ENCODE data around the gene GRB10.

DNA sequence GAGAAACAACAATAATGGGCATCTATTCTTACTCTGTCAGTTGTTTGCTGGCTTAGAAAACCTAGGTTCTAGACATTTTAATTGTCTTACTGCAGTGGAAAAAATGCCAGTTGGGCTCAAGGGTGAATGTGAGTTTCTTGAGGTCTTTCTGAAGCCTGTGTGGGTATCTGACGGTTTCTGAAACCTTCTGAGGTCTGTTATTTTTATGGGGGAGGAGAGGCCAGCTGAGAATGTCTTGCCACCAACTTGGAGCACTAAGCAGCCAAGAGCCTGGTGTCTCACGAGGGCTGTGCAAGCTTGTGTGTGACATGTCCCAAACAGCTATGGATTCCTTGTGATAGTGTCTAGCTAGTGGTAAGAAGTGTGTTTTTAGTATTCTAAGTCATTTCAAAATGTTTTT lies 193.3 kb downstream of the GRB10 start:
- TF ChIP-seq POLR2A (IDR thresholded peaks at IDR 0.05; ENCODE audit: low read length), result no peak
- no peak for TF ChIP-seq GATA1 (IDR thresholded peaks at IDR 0.05; ENCODE audit: low read depth, low read length)

Data from erythroblast (primary cell).